Colonic mucosa (tissue), 4 donors: Measurements from ENCODE around the gene GRPEL1. TPM values are rescaled to one million over a fixed set of nuclear protein-coding genes. Genes with fewer than 3 reads are reported as not detected.

Experiments
- DNase-seq: peaks from one replicate; pipeline ENCODE4 v3.0.0-alpha.2; 2020
- H3K27ac ChIP-seq: fragments of 200-600 bp; one replicate; pipeline ENCODE4 v1.8.0; 2021
- H3K27me3 ChIP-seq: fragments of 200-600 bp; one replicate; pipeline ENCODE4 v1.8.0; 2021
- H3K36me3 ChIP-seq: fragments of 200-600 bp; one replicate; pipeline ENCODE4 v1.8.0; 2021
- H3K4me1 ChIP-seq: fragments of 200-600 bp; one replicate; pipeline ENCODE4 v1.8.0; 2021; ENCODE audit warnings: mild to moderate bottlenecking
- H3K4me3 ChIP-seq: fragments of 200-600 bp; one replicate; pipeline ENCODE4 v1.8.0; 2021
- H3K9ac ChIP-seq, 2 donors: one replicate each; pipeline ENCODE4 v1.7.0; 2013; ENCODE audit warnings: control low read depth in 2 of 2, low read depth in 2 of 2, low read length in 2 of 2
- H3K9me3 ChIP-seq: fragments of 200-600 bp; one replicate; pipeline ENCODE4 v1.8.0; 2021
- intact Hi-C: fragments of 100-400 bp; cut with DNase I; formaldehyde crosslinking; loops from one replicate; pipeline ENCODE4 v1.14.1; 2022
- total RNA-seq, 2 donors: library from RNA; stranded (reverse); fragmentation: NEBNext Ultra II Directional in 1 of 2; extraction: Animal tissue kit (Norgen Biotek cat#: 25700) in 1 of 2; gene quantifications; one replicate each; pipeline ENCODE4 v1.2.1, GENCODE V29; 2021
- TF ChIP-seq, protein P1 (sequence below): fragments of 200-600 bp; IDR thresholded peaks from one replicate; pipeline ENCODE4 v1.8.0; 2022; ENCODE audit warnings: antibody characterized with exemption, mild to moderate bottlenecking
- donor health status: healthy.
- donor health status: DM: no; HTN: no; CAD: no.
- donor health status: DM: no; HTN: no; CAD: no.

GRPEL1 gene
- total RNA-seq, 2 donors from 2014 or later, result 45.9 to 50.9 TPM

DNA sequence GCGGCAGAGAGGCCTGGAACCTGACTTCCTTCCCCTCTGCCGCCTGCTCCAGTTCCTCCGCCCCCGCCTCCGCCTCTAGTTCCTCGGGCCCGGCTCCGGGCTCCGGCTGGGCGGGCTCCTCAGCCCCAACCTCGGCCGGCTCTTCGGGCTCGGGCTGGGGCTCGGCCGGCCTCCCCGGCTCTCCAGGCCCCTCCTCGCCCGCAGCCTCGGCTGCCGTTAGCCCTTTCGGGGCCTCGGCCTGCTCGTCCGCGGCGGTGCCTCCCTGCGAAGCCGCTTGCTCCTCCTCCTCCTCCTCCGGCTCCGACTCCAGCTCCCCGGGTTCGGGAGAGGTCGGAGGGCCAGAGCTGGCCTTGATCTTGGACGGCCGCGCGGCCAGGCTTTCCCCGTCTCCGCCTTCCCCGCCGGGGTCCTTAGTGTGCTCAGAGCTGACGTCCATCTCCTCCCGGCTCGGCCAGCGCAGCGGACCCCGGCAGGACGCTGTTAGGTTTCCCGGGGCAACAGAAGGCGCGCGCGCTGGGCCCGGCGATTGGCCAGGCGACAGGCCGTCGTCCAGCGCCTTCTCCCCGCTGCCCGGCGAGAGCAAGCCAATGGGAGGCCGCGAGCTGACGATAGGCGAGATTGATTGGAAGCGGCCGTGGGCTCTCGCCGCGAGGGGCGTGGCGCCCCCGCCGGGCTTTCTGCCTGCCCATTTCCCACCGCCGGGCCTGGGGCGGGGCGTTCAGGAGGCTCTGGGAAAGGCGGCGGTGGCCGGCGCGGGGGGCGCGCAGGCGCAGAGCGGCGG, 25.2 kb downstream of the GRPEL1 start:
- TF ChIP-seq, protein P1, sequence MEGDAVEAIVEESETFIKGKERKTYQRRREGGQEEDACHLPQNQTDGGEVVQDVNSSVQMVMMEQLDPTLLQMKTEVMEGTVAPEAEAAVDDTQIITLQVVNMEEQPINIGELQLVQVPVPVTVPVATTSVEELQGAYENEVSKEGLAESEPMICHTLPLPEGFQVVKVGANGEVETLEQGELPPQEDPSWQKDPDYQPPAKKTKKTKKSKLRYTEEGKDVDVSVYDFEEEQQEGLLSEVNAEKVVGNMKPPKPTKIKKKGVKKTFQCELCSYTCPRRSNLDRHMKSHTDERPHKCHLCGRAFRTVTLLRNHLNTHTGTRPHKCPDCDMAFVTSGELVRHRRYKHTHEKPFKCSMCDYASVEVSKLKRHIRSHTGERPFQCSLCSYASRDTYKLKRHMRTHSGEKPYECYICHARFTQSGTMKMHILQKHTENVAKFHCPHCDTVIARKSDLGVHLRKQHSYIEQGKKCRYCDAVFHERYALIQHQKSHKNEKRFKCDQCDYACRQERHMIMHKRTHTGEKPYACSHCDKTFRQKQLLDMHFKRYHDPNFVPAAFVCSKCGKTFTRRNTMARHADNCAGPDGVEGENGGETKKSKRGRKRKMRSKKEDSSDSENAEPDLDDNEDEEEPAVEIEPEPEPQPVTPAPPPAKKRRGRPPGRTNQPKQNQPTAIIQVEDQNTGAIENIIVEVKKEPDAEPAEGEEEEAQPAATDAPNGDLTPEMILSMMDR, result no peak
- H3K9me3 ChIP-seq, result no peaks in the 10 kb centered on the region
- peak overlapping the region; percentile 62 for H3K27ac ChIP-seq
- intact Hi-C loops, result no loop called here
- no peaks in the 10 kb centered on the region for H3K36me3 ChIP-seq
- no peaks in the 10 kb centered on the region for H3K27me3 ChIP-seq
- peak overlapping the region; percentile 67 for H3K4me3 ChIP-seq
- DNase-seq, result peak; percentile 97
- peaks cover 24% of the 10 kb centered on the region for H3K4me1 ChIP-seq
- H3K9ac ChIP-seq, result peak overlapping the region; percentile 58 to 74

DNA sequence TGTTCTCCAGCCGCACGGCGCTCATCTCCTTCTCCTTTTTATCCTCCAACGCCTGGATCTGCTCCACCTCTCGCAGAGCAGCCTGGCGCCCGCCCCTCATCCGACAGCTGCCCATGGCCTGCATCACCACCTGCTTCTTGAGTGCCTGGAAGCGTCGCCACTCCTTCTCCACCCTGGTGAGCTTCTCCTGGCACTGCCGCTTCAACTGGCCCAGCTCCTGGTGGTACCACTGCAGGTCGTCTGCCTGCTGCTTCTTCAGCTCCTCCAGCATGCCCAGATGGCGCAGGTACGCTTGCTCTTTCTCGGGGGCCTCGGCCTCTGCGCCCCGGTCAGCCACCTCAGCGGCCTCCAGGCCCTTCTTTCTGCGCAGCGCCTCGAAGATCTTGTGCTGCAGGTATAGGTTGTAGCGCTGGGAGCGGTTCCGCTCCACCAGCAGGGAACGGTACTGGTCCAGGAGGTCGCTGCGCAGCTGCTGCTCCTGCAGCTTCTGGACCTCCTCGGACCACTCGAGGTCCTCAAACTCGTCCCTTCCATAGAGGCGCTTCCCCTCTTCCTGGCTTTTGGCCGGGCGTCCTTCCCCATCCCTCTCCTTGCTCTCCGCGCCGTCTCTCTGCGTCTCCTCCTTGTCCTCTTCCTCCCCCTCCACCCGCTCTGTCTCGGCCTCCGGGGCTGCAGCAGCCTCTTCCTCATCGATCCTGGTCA, 25.9 kb downstream of the GRPEL1 start:
- TF ChIP-seq, protein P1, result no peak
- H3K27ac ChIP-seq, result peak overlapping the region; percentile 62
- H3K4me1 ChIP-seq, result peaks cover 24% of the 10 kb centered on the region
- peak; percentile 55 for DNase-seq
- no peaks in the 10 kb centered on the region for H3K27me3 ChIP-seq
- no peaks in the 10 kb centered on the region for H3K9me3 ChIP-seq
- peak overlapping the region; percentile 67 for H3K4me3 ChIP-seq
- intact Hi-C loops, result no loop called here
- no peaks in the 10 kb centered on the region for H3K36me3 ChIP-seq
- H3K9ac ChIP-seq, result peak overlapping the region; percentile 58 to 74

- no peaks in the 10 kb centered on the region for H3K9me3 ChIP-seq
- H3K27ac ChIP-seq, result no peak overlapping the region
- no peaks in the 10 kb centered on the region for H3K36me3 ChIP-seq
- TF ChIP-seq, protein P1, result no peak
- H3K4me3 ChIP-seq, result no peak overlapping the region
- H3K4me1 ChIP-seq, result peaks cover 24% of the 10 kb centered on the region
- no peak for DNase-seq
- H3K27me3 ChIP-seq, result no peaks in the 10 kb centered on the region
- H3K9ac ChIP-seq, result peak overlapping the region in 1 of 2 donors; percentile 58
- intact Hi-C loops, result no loop called here
Measured at GRCh38 chr4:7041246-7041645, 26.6 kb downstream of the GRPEL1 start.

GRCh38 chr4:7040765-7041164, 27.1 kb downstream of the GRPEL1 start:
- no peaks in the 10 kb centered on the region for H3K9me3 ChIP-seq
- no peak overlapping the region for H3K9ac ChIP-seq
- TF ChIP-seq, protein P1, result no peak
- H3K4me3 ChIP-seq, result no peak overlapping the region
- H3K27ac ChIP-seq, result no peak overlapping the region
- H3K27me3 ChIP-seq, result no peaks in the 10 kb centered on the region
- DNase-seq, result no peak
- H3K4me1 ChIP-seq, result peaks cover 24% of the 10 kb centered on the region
- no peaks in the 10 kb centered on the region for H3K36me3 ChIP-seq
- intact Hi-C loops, result no loop called here

DNA sequence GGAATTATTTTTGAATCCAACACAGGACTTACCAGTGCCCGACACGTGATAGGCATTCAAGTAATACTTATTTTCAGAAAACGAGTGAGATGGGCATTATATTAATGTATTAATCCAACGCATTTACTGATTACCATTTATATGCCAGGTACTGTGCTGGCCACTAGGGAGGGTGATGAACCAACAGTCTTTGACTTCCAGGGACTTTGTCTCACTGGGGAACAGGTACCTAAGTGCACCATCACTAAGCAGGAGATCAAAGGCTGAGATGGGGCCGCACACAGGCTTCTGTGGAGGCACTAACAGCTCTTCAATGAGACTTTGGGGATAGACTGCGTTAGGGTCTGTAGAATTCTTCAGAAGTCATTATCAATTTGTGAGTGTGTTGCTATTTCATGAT, 30.4 kb downstream of the GRPEL1 start:
- H3K9ac ChIP-seq, result no peak overlapping the region
- DNase-seq, result no peak
- no peaks in the 10 kb centered on the region for H3K9me3 ChIP-seq
- intact Hi-C loops, result no loop called here
- TF ChIP-seq, protein P1, result no peak
- no peaks in the 10 kb centered on the region for H3K27me3 ChIP-seq
- no peak overlapping the region for H3K4me3 ChIP-seq
- H3K36me3 ChIP-seq, result no peaks in the 10 kb centered on the region
- H3K4me1 ChIP-seq, result peaks cover 10% of the 10 kb centered on the region
- no peak overlapping the region for H3K27ac ChIP-seq
